K562 (cell line): ENCODE measurements around the gene HFE. TPM values are rescaled to one million over a fixed set of nuclear protein-coding genes. Genes with fewer than 3 reads are reported as not detected.
A peak's percentile ranks its signal among the peaks of the same experiment; 100 is the strongest.

Experiments used
- BCOR ChIP-seq: fragments of 450-650 bp; IDR thresholded peaks from 2 replicates; pipeline ENCODE4 v1.6.1; 2016
- CHD1 ChIP-seq: fragments of 200-600 bp; sonication (generic); IDR thresholded peaks from one replicate; pipeline ENCODE4 v1.6.1; 2012; ENCODE audit warnings: mild to moderate bottlenecking, moderate library complexity, low read length, inconsistent platforms
- ELF2 ChIP-seq: fragments of 250-450 bp; sonication (Bioruptor Pico); IDR thresholded peaks from 2 replicates; pipeline ENCODE4 v1.5.0; 2021; ENCODE audit warnings: mild to moderate bottlenecking
- EZH2 ChIP-seq: IDR thresholded peaks from 2 replicates; pipeline ENCODE4 v1.6.1; 2012; ENCODE audit warnings: low read depth, mild to moderate bottlenecking, inconsistent platforms, low read length, borderline replicate concordance
- GABPA ChIP-seq: fragments of 200-800 bp; sonication (Bioruptor generic); conservative IDR thresholded peaks from 2 replicates; pipeline ENCODE4 v1.6.1; 2016; ENCODE audit warnings: low read depth, missing genetic modification characterization, missing compliant biosample characterization
- GATAD2A ChIP-seq: fragments of 450-650 bp; IDR thresholded peaks from 2 replicates; pipeline ENCODE4 v1.6.1; 2017
- GTF2E2 ChIP-seq: fragments of 200-800 bp; sonication (Bioruptor generic); IDR thresholded peaks from 2 replicates; pipeline ENCODE4 v1.6.1; 2016; ENCODE audit warnings: missing genetic modification characterization, missing compliant biosample characterization
- GTF2F1 ChIP-seq: IDR thresholded peaks from 2 replicates; pipeline ENCODE4 v1.6.1; 2011; ENCODE audit warnings: low read depth, low read length, improper control_type of control experiment
- HDAC6 ChIP-seq: IDR thresholded peaks from 2 replicates; pipeline ENCODE4 v1.6.1; 2012; ENCODE audit warnings: low read depth, mild to moderate bottlenecking, control low read depth, inconsistent platforms, low read length, moderate library complexity
- MAFF ChIP-seq: IDR thresholded peaks from 2 replicates; pipeline ENCODE4 v1.6.1; 2012; ENCODE audit warnings: low read length, improper control_type of control experiment
- NCOA6 ChIP-seq: fragments of 450-650 bp; IDR thresholded peaks from 2 replicates; pipeline ENCODE4 v1.6.1; 2017; ENCODE audit warnings: mild to moderate bottlenecking
- PHB2 ChIP-seq: fragments of 450-650 bp; IDR thresholded peaks from 2 replicates; pipeline ENCODE4 v1.6.1; 2017; ENCODE audit warnings: low read depth
- POU5F1 ChIP-seq: fragments of 150-350 bp; IDR thresholded peaks from 2 replicates; pipeline ENCODE4 v1.6.1; 2014; ENCODE audit warnings: borderline replicate concordance, low read length, low read depth, mild to moderate bottlenecking; ENCODE audit not compliant: partially characterized antibody
- RAD51 ChIP-seq: fragments of 450-650 bp; IDR thresholded peaks from 2 replicates; pipeline ENCODE4 v1.7.1; 2016; ENCODE audit warnings: low read depth, mild to moderate bottlenecking, borderline replicate concordance
- SMARCB1 ChIP-seq: IDR thresholded peaks from 2 replicates; pipeline ENCODE4 v1.6.1; 2011; ENCODE audit warnings: improper control_type of control experiment, low read depth; ENCODE audit not compliant: insufficient read length
- SRSF1 ChIP-seq: fragments of 200-400 bp; formaldehyde crosslinking; IDR thresholded peaks from 2 replicates; pipeline ENCODE4 v1.6.1; 2017; ENCODE audit warnings: mild to moderate bottlenecking, low read depth, low read length, moderate library complexity
- STAT6 ChIP-seq: sonication (generic); formaldehyde crosslinking; IDR thresholded peaks from 2 replicates; pipeline ENCODE4 v1.8.1; 2023; ENCODE audit warnings: mild to moderate bottlenecking, missing genetic modification reagents
- TARDBP ChIP-seq: fragments of 450-650 bp; IDR thresholded peaks from 2 replicates; pipeline ENCODE4 v1.6.1; 2016
- TFAP4 ChIP-seq: sonication (generic); formaldehyde crosslinking; IDR thresholded peaks from 2 replicates; pipeline ENCODE4 v1.8.0; 2022; ENCODE audit warnings: missing genetic modification reagents, mild to moderate bottlenecking, moderate library complexity, borderline replicate concordance
- UBTF ChIP-seq, 2 experiments: IDR thresholded peaks; 2 replicates each; pipeline ENCODE4 v1.6.1; 2012; ENCODE audit warnings: improper control_type of control experiment in 2 of 2, low read depth in 2 of 2, low read length in 2 of 2, borderline replicate concordance in 1 of 2
- ZBTB34 ChIP-seq: fragments of 250-450 bp; sonication (Bioruptor Pico); IDR thresholded peaks from 2 replicates; pipeline ENCODE4 v1.8.0; 2021; ENCODE audit warnings: mild to moderate bottlenecking, moderate library complexity
- ZNF253 ChIP-seq: fragments of 250-450 bp; sonication (Bioruptor Pico); conservative IDR thresholded peaks from 2 replicates; pipeline ENCODE4 v1.6.1; 2021; ENCODE audit warnings: mild to moderate bottlenecking
- ZNF354B ChIP-seq: fragments of 250-450 bp; sonication (Bioruptor Pico); IDR thresholded peaks from 2 replicates; pipeline ENCODE4 v1.4.0; 2020
- polyA plus RNA-seq, 8 experiments: library from polyadenylated mRNA; depleted of rRNA in 4 of 8; stranded (reverse) in 5 of 8; unstranded in 3 of 8; fragments of >200 nt; fragmentation: Nextera tagmentation in 2 of 8; fragmentation: Illumina TruSeq in 1 of 8; extraction: Ambion mirVana in 2 of 8; extraction: Trizol in 1 of 8; gene quantifications; 2 replicates each; pipeline versions ENCODE4 v1.2.1 to v1.2.3, GENCODE V29; 2011 to 2014; ENCODE audit warnings: inconsistent platforms in 1 of 8, missing spikeins in 1 of 8
- total RNA-seq, 7 experiments: library from RNA; depleted of rRNA in 6 of 7; stranded (reverse); fragments of >200 nt in 6 of 7; fragmentation: Illumina TruSeq in 2 of 7; extraction: Trizol in 2 of 7; gene quantifications; 2 replicates each; pipeline versions ENCODE4 v1.2.1 to v1.2.3, GENCODE V29; 2011 to 2021; ENCODE audit warnings: low replicate concordance in 1 of 7

Gene HFE
- total and polyA plus RNA-seq, 9 of the 15 experiments (the other 6 are each of a cell fraction or from before 2014, with no cell fraction given), result 0.14 to 1.2 (median 0.76) TPM

- TF ChIP-seq GTF2E2 (tag), result peak; percentile 100
- TF ChIP-seq ZBTB34 (CRISPR knock-in tag), result no peak
- peak; percentile 74 for TF ChIP-seq TFAP4 (CRISPR knock-in tag)
- TF ChIP-seq TARDBP, result peak; percentile 21; the same call in 1 of the 2 replicates
- TF ChIP-seq UBTF (IDR thresholded peaks at IDR 0.05; ENCODE audit: borderline replicate concordance in 1 of 2, low read depth in 2 of 2, low read length in 2 of 2), result no peak
- TF ChIP-seq HDAC6, result peak; percentile 69; the same call in 1 of the 2 replicates
- peak; percentile 43; the same call in 1 of the 2 replicates for TF ChIP-seq GATAD2A
- TF ChIP-seq POU5F1, result peak; percentile 44
- TF ChIP-seq STAT6 (CRISPR knock-in tag), result peak; percentile 78; the same call in 1 of the 2 replicates
- TF ChIP-seq ZNF354B (CRISPR knock-in tag), result no peak
- no peak for TF ChIP-seq NCOA6
- TF ChIP-seq GABPA (tag), result peak; percentile 87
- peak; percentile 70 for TF ChIP-seq BCOR
- peak; percentile 70; the same call in 1 of the 2 replicates for TF ChIP-seq MAFF
- peak; percentile 29; the same call in 1 of the 2 replicates for TF ChIP-seq RAD51
- TF ChIP-seq EZH2, result no peak
- no peak for TF ChIP-seq SMARCB1
- peak; percentile 99 for TF ChIP-seq GTF2F1
- no peak for TF ChIP-seq PHB2
- TF ChIP-seq ZNF253 (CRISPR knock-in tag), result peak; percentile 73; the same call in 1 of the 2 replicates
- 0 out of 2 replicates have a peak, but pooled peaks have one; percentile 79 for TF ChIP-seq SRSF1
- TF ChIP-seq ELF2, result peak; percentile 77
- peak; percentile 95 for TF ChIP-seq CHD1
Observed at GRCh38 chr6:26103770-26104456, 16.7 kb downstream of the HFE start (continued).
